ENCODE results near the gene RASA1. TPM values are rescaled to one million over a fixed set of nuclear protein-coding genes. Genes with fewer than 3 reads are reported as not detected.
A peak's percentile ranks its signal among the peaks of the same experiment; 100 is the strongest.

RASA1 gene
- total RNA-seq, 1 donor from 2014 or later = 22.6 TPM

- Histone ChIP-seq H3K36me3 (ENCODE audit: control insufficient read depth, insufficient read depth, low read length) (no peaks in the 10 kb centered on the region), H3K27me3 (ENCODE audit: control insufficient read depth, insufficient read depth, low read length) (no peaks in the 10 kb centered on the region), H3K4me3 (ENCODE audit: low read depth, low read length) (no peak overlapping the region)
- TF ChIP-seq CTCF (IDR thresholded peaks at IDR 0.05; ENCODE audit: insufficient read depth, low read length, severe bottlenecking) = no peak
- FAIRE-seq (no peak), DNase-seq (ENCODE audit: low read depth) (peak; percentile 49)
Observed at GRCh38 chr5:87430863-87431457, 163.3 kb downstream of the RASA1 start.

GRCh38 chr5:87432460-87432859, 164.8 kb downstream of the RASA1 start:
- DNase-seq (ENCODE audit: low read depth) (no peak), FAIRE-seq (no peak)
- TF ChIP-seq CTCF (IDR thresholded peaks at IDR 0.05; ENCODE audit: insufficient read depth, low read length, severe bottlenecking) = no peak

GRCh38 chr5:87433945-87434344, 166.3 kb downstream of the RASA1 start:
- no peak for TF ChIP-seq CTCF (IDR thresholded peaks at IDR 0.05; ENCODE audit: insufficient read depth, low read length, severe bottlenecking)
- no peak for FAIRE-seq
- Histone ChIP-seq H3K27me3 (ENCODE audit: control insufficient read depth, insufficient read depth, low read length) (no peaks in the 10 kb centered on the region), H3K4me3 (ENCODE audit: low read depth, low read length) (no peak overlapping the region), H3K36me3 (ENCODE audit: control insufficient read depth, insufficient read depth, low read length) (no peaks in the 10 kb centered on the region)
- DNase-seq (ENCODE audit: low read depth) = no peak

More at GRCh38 chr5:87432460-87432859, 164.8 kb downstream of the RASA1 start:
- Histone ChIP-seq H3K4me3 (ENCODE audit: low read depth, low read length) (no peak overlapping the region), H3K36me3 (ENCODE audit: control insufficient read depth, insufficient read depth, low read length) (no peaks in the 10 kb centered on the region), H3K27me3 (ENCODE audit: control insufficient read depth, insufficient read depth, low read length) (no peaks in the 10 kb centered on the region)

GRCh38 chr5:87434461-87434860, 166.8 kb downstream of the RASA1 start:
- Histone ChIP-seq H3K36me3 (ENCODE audit: control insufficient read depth, insufficient read depth, low read length) (no peaks in the 10 kb centered on the region), H3K4me3 (ENCODE audit: low read depth, low read length) (no peak overlapping the region), H3K27me3 (ENCODE audit: control insufficient read depth, insufficient read depth, low read length) (no peaks in the 10 kb centered on the region)
- FAIRE-seq (no peak), DNase-seq (ENCODE audit: low read depth) (no peak)
- no peak for TF ChIP-seq CTCF (IDR thresholded peaks at IDR 0.05; ENCODE audit: insufficient read depth, low read length, severe bottlenecking)

- DNase-seq (ENCODE audit: low read depth) (no peak), FAIRE-seq (no peak)
- Histone ChIP-seq H3K36me3 (ENCODE audit: control insufficient read depth, insufficient read depth, low read length) (no peaks in the 10 kb centered on the region), H3K27me3 (ENCODE audit: control insufficient read depth, insufficient read depth, low read length) (no peaks in the 10 kb centered on the region), H3K4me3 (ENCODE audit: low read depth, low read length) (no peak overlapping the region)
- no peak for TF ChIP-seq CTCF (IDR thresholded peaks at IDR 0.05; ENCODE audit: insufficient read depth, low read length, severe bottlenecking)
Observed at GRCh38 chr5:87435144-87435694, 167.5 kb downstream of the RASA1 start.

GRCh38 chr5:87437724-87438123, 170.0 kb downstream of the RASA1 start:
- no peak for TF ChIP-seq CTCF (IDR thresholded peaks at IDR 0.05; ENCODE audit: insufficient read depth, low read length, severe bottlenecking)
- DNase-seq (ENCODE audit: low read depth) = no peak
- Histone ChIP-seq H3K27me3 (ENCODE audit: control insufficient read depth, insufficient read depth, low read length) (no peaks in the 10 kb centered on the region), H3K4me3 (ENCODE audit: low read depth, low read length) (no peak overlapping the region), H3K36me3 (ENCODE audit: control insufficient read depth, insufficient read depth, low read length) (no peaks in the 10 kb centered on the region)
- FAIRE-seq = no peak

Data from bronchial epithelial cell (primary cell).